Hepatocyte (in vitro differentiated cells): ENCODE results near the gene NOD1.

Experiments
- CTCF ChIP-seq: fragments of 200-600 bp; sonication (generic); IDR thresholded peaks from 2 replicates; pipeline ENCODE4 v1.5.1; 2016; ENCODE audit warnings: antibody characterized with exemption, mild to moderate bottlenecking; ENCODE audit not compliant: poor library complexity
- EZH2 ChIP-seq: fragments of 200-600 bp; sonication (generic); IDR thresholded peaks from 2 replicates; pipeline ENCODE4 v1.6.1; 2016; ENCODE audit warnings: antibody characterized with exemption, mild to moderate bottlenecking, borderline replicate concordance

- TF ChIP-seq EZH2: no peak
- no peak for TF ChIP-seq CTCF
Observed at GRCh38 chr7:30514177-30514576, 35.6 kb upstream of the NOD1 start.
